HepG2 (cell line): ENCODE measurements around the gene RREB1. TPM values are rescaled to one million over a fixed set of nuclear protein-coding genes. Genes with fewer than 3 reads are reported as not detected.

ENCODE experiments used
- BRD4 ChIP-seq: sonication (generic); formaldehyde crosslinking; IDR thresholded peaks from 2 replicates; pipeline ENCODE4 v1.4.0; 2020; ENCODE audit warnings: missing genetic modification reagents
- CAMTA2 ChIP-seq: sonication (generic); formaldehyde crosslinking; IDR thresholded peaks from 2 replicates; pipeline ENCODE4 v1.4.0; 2020; ENCODE audit warnings: mild to moderate bottlenecking, missing genetic modification reagents, borderline replicate concordance
- HNF4A ChIP-seq: sonication (generic); formaldehyde crosslinking; IDR thresholded peaks from 2 replicates; pipeline ENCODE4 v1.4.0; 2020; ENCODE audit warnings: missing genetic modification reagents
- MED1 ChIP-seq: sonication (generic); formaldehyde crosslinking; IDR thresholded peaks from 2 replicates; pipeline ENCODE4 v1.4.0; 2020; ENCODE audit warnings: missing genetic modification reagents
- MTA3 ChIP-seq: sonication (generic); formaldehyde crosslinking; IDR thresholded peaks from 2 replicates; pipeline ENCODE4 v1.4.0; 2020; ENCODE audit warnings: missing genetic modification reagents
- REPIN1 ChIP-seq: sonication (generic); formaldehyde crosslinking; IDR thresholded peaks from 2 replicates; pipeline ENCODE4 v1.8.0; 2022; ENCODE audit warnings: missing genetic modification reagents, low read depth, mild to moderate bottlenecking, borderline replicate concordance
- TBX3 ChIP-seq: fragments of 450-650 bp; IDR thresholded peaks from 2 replicates; pipeline ENCODE4 v1.6.1; 2017; ENCODE audit warnings: antibody characterized with exemption, mild to moderate bottlenecking, inconsistent platforms, borderline replicate concordance
- TCF7L2 ChIP-seq: IDR thresholded peaks from 2 replicates; pipeline ENCODE4 v1.6.1; 2011; ENCODE audit warnings: mild to moderate bottlenecking, low read depth, low read length, moderate library complexity
- ZBTB21 ChIP-seq: sonication (generic); formaldehyde crosslinking; IDR thresholded peaks from 2 replicates; pipeline ENCODE4 v1.4.0; 2020; ENCODE audit warnings: missing genetic modification reagents
- ZMYM3 ChIP-seq: sonication (generic); formaldehyde crosslinking; IDR thresholded peaks from 2 replicates; pipeline ENCODE4 v1.5.1; 2020; ENCODE audit warnings: mild to moderate bottlenecking, missing genetic modification reagents
- ZNF274 ChIP-seq: sonication (generic); formaldehyde crosslinking; IDR thresholded peaks from 2 replicates; pipeline ENCODE4 v1.5.1; 2020; ENCODE audit warnings: mild to moderate bottlenecking, missing genetic modification reagents
- ZNF563 ChIP-seq: sonication (generic); formaldehyde crosslinking; IDR thresholded peaks from 2 replicates; pipeline ENCODE4 v1.8.0; 2022; ENCODE audit warnings: mild to moderate bottlenecking, moderate library complexity, missing genetic modification reagents
- ZNF572 ChIP-seq: sonication (generic); formaldehyde crosslinking; IDR thresholded peaks from 2 replicates; pipeline ENCODE4 v1.5.1; 2020; ENCODE audit warnings: mild to moderate bottlenecking, missing genetic modification reagents
- ZNF713 ChIP-seq: sonication (generic); formaldehyde crosslinking; IDR thresholded peaks from 2 replicates; pipeline ENCODE4 v1.4.0; 2020; ENCODE audit warnings: mild to moderate bottlenecking, missing genetic modification reagents
- polyA plus RNA-seq, 8 experiments: library from polyadenylated mRNA; depleted of rRNA in 3 of 8; stranded (reverse) in 7 of 8; unstranded in 1 of 8; fragments of >200 nt; fragmentation: Illumina TruSeq in 4 of 8; extraction: Trizol in 4 of 8; gene quantifications; 2 replicates each; pipeline versions ENCODE4 v1.2.1 to v1.2.3, GENCODE V29; 2011 to 2016; ENCODE audit warnings: low read depth in 4 of 8, missing spikeins in 1 of 8, mixed read lengths in 1 of 8; ENCODE audit not compliant: insufficient read depth in 1 of 8
- total RNA-seq, 5 experiments: library from RNA; depleted of rRNA; stranded (reverse); fragments of >200 nt; fragmentation: Illumina TruSeq; extraction: Trizol; gene quantifications; 2 replicates each; pipeline ENCODE4 v1.2.3, GENCODE V29; 2016; ENCODE audit warnings: low read depth in 1 of 5
- TF ChIP-seq, protein P1 (sequence below): sonication (generic); formaldehyde crosslinking; IDR thresholded peaks from 2 replicates; pipeline ENCODE4 v1.4.0; 2020; ENCODE audit warnings: mild to moderate bottlenecking, missing genetic modification reagents
- TF ChIP-seq, protein P2 (sequence below): IDR thresholded peaks from 2 replicates; pipeline ENCODE4 v1.6.1; 2016; ENCODE audit warnings: low read depth, missing genetic modification reagents, missing compliant biosample characterization
- TF ChIP-seq, protein P3 (sequence below): fragments of 450-650 bp; IDR thresholded peaks from 2 replicates; pipeline ENCODE4 v1.6.1; 2017
- TF ChIP-seq, protein P4 (sequence below): sonication (generic); formaldehyde crosslinking; IDR thresholded peaks from 2 replicates; pipeline ENCODE4 v1.4.0; 2020; ENCODE audit warnings: mild to moderate bottlenecking, missing genetic modification reagents
- TF ChIP-seq, protein P5 (sequence below): IDR thresholded peaks from 2 replicates; pipeline ENCODE4 v1.6.1; 2016; ENCODE audit warnings: mild to moderate bottlenecking, missing biosample characterization, missing genetic modification reagents
- TF ChIP-seq, protein P6 (sequence below): sonication (generic); formaldehyde crosslinking; IDR thresholded peaks from 2 replicates; pipeline ENCODE4 v1.5.1; 2020; ENCODE audit warnings: missing genetic modification reagents, mild to moderate bottlenecking, borderline replicate concordance

The RREB1 gene
- total and polyA plus RNA-seq, 2 of the 13 experiments (the other 11 are each of a cell fraction or from before 2014, with no cell fraction given) = 6.1 to 23.2 TPM

DNA sequence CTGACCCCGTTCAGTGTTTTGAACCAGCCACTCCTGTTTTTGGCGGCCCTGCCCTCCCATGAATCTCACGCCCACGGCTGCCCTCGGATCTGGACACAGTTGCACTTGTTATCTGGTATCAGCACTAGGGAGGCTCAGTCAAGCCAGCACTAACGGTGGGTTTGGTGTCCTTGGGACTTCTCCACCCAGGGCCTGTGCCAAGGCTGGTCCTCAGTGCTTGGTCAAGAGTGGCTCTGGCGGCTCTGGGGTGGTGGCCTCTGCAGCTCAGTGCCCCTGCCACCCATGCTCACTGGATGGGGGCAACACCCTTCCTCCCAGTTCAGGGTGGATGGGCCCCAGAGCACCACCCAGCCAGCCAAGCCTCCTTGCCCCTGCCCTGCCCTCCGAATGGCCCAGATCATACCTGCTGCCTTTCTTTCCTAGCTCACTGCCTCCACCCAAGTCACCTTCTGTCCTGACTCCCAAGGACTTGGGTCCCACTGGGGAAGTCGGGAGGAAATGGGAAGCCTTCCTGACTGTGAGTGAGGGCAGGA is 150.5 kb downstream of the RREB1 start (continued):
- TF ChIP-seq, protein P1, sequence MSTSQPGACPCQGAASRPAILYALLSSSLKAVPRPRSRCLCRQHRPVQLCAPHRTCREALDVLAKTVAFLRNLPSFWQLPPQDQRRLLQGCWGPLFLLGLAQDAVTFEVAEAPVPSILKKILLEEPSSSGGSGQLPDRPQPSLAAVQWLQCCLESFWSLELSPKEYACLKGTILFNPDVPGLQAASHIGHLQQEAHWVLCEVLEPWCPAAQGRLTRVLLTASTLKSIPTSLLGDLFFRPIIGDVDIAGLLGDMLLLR (CRISPR knock-in tag) = no peak
- TF ChIP-seq, protein P2, sequence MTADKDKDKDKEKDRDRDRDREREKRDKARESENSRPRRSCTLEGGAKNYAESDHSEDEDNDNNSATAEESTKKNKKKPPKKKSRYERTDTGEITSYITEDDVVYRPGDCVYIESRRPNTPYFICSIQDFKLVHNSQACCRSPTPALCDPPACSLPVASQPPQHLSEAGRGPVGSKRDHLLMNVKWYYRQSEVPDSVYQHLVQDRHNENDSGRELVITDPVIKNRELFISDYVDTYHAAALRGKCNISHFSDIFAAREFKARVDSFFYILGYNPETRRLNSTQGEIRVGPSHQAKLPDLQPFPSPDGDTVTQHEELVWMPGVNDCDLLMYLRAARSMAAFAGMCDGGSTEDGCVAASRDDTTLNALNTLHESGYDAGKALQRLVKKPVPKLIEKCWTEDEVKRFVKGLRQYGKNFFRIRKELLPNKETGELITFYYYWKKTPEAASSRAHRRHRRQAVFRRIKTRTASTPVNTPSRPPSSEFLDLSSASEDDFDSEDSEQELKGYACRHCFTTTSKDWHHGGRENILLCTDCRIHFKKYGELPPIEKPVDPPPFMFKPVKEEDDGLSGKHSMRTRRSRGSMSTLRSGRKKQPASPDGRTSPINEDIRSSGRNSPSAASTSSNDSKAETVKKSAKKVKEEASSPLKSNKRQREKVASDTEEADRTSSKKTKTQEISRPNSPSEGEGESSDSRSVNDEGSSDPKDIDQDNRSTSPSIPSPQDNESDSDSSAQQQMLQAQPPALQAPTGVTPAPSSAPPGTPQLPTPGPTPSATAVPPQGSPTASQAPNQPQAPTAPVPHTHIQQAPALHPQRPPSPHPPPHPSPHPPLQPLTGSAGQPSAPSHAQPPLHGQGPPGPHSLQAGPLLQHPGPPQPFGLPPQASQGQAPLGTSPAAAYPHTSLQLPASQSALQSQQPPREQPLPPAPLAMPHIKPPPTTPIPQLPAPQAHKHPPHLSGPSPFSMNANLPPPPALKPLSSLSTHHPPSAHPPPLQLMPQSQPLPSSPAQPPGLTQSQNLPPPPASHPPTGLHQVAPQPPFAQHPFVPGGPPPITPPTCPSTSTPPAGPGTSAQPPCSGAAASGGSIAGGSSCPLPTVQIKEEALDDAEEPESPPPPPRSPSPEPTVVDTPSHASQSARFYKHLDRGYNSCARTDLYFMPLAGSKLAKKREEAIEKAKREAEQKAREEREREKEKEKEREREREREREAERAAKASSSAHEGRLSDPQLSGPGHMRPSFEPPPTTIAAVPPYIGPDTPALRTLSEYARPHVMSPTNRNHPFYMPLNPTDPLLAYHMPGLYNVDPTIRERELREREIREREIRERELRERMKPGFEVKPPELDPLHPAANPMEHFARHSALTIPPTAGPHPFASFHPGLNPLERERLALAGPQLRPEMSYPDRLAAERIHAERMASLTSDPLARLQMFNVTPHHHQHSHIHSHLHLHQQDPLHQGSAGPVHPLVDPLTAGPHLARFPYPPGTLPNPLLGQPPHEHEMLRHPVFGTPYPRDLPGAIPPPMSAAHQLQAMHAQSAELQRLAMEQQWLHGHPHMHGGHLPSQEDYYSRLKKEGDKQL (CRISPR knock-in tag) = no peak
- no peak for TF ChIP-seq TCF7L2
- no peak for TF ChIP-seq HNF4A (CRISPR knock-in tag)
- TF ChIP-seq, protein P3, sequence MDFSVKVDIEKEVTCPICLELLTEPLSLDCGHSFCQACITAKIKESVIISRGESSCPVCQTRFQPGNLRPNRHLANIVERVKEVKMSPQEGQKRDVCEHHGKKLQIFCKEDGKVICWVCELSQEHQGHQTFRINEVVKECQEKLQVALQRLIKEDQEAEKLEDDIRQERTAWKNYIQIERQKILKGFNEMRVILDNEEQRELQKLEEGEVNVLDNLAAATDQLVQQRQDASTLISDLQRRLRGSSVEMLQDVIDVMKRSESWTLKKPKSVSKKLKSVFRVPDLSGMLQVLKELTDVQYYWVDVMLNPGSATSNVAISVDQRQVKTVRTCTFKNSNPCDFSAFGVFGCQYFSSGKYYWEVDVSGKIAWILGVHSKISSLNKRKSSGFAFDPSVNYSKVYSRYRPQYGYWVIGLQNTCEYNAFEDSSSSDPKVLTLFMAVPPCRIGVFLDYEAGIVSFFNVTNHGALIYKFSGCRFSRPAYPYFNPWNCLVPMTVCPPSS = no peak
- TF ChIP-seq MTA3 (CRISPR knock-in tag) = no peak
- 0 out of 2 replicates have a peak, but pooled peaks have one; percentile 19 for TF ChIP-seq ZNF572 (CRISPR knock-in tag)
- TF ChIP-seq ZMYM3 (CRISPR knock-in tag) = no peak
- no peak for TF ChIP-seq ZBTB21 (CRISPR knock-in tag)
- TF ChIP-seq, protein P4, sequence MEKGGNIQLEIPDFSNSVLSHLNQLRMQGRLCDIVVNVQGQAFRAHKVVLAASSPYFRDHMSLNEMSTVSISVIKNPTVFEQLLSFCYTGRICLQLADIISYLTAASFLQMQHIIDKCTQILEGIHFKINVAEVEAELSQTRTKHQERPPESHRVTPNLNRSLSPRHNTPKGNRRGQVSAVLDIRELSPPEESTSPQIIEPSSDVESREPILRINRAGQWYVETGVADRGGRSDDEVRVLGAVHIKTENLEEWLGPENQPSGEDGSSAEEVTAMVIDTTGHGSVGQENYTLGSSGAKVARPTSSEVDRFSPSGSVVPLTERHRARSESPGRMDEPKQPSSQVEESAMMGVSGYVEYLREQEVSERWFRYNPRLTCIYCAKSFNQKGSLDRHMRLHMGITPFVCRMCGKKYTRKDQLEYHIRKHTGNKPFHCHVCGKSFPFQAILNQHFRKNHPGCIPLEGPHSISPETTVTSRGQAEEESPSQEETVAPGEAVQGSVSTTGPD (CRISPR knock-in tag) = no peak
- no peak for TF ChIP-seq CAMTA2 (CRISPR knock-in tag)
- TF ChIP-seq, protein P5, sequence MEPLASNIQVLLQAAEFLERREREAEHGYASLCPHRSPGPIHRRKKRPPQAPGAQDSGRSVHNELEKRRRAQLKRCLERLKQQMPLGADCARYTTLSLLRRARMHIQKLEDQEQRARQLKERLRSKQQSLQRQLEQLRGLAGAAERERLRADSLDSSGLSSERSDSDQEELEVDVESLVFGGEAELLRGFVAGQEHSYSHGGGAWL (CRISPR knock-in tag) = no peak
- 0 out of 2 replicates have a peak, but pooled peaks have one; percentile 28 for TF ChIP-seq ZNF274 (CRISPR knock-in tag)
- no peak for TF ChIP-seq MED1
- no peak for TF ChIP-seq BRD4 (CRISPR knock-in tag)
- no peak for TF ChIP-seq ZNF563 (CRISPR knock-in tag)
- 0 out of 2 replicates have a peak, but pooled peaks have one; percentile 49 for TF ChIP-seq ZNF713 (CRISPR knock-in tag)
- TF ChIP-seq, protein P6, sequence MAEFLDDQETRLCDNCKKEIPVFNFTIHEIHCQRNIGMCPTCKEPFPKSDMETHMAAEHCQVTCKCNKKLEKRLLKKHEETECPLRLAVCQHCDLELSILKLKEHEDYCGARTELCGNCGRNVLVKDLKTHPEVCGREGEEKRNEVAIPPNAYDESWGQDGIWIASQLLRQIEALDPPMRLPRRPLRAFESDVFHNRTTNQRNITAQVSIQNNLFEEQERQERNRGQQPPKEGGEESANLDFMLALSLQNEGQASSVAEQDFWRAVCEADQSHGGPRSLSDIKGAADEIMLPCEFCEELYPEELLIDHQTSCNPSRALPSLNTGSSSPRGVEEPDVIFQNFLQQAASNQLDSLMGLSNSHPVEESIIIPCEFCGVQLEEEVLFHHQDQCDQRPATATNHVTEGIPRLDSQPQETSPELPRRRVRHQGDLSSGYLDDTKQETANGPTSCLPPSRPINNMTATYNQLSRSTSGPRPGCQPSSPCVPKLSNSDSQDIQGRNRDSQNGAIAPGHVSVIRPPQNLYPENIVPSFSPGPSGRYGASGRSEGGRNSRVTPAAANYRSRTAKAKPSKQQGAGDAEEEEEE (CRISPR knock-in tag) = 0 out of 2 replicates have a peak, but pooled peaks have one; percentile 40
- no peak for TF ChIP-seq REPIN1 (CRISPR knock-in tag)
- no peak for TF ChIP-seq TBX3
